ENCODE results near the gene TSPAN18.

TSPAN18 gene

GRCh38 chr11:44763121-44763820, 36.5 kb downstream of the TSPAN18 start:
- DNase-seq: no peak

DNA sequence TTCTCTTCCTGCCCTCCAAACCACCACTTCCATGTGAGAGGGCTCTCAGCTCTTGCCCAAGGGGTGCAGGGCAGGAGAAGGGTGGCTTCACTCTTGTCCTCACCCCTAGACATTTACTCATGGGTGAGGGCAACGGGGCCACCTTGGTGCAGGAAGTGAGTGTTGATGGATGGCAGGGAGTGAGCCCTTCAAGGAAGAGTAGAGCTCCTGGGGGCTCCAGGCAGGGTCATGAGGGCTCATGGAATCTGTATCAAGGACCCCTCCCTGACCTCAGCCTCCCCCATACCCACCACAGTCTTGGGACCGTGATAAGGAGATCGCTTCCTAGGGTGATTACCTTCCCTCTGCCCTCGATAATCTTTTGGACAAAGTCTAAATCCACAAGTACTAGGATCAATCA, 37.8 kb downstream of the TSPAN18 start:
- no peak for DNase-seq

GRCh38 chr11:44765026-44765595, 38.3 kb downstream of the TSPAN18 start:
- DNase-seq: no peak

GRCh38 chr11:44765676-44766075, 38.9 kb downstream of the TSPAN18 start:
- DNase-seq: no peak

DNA sequence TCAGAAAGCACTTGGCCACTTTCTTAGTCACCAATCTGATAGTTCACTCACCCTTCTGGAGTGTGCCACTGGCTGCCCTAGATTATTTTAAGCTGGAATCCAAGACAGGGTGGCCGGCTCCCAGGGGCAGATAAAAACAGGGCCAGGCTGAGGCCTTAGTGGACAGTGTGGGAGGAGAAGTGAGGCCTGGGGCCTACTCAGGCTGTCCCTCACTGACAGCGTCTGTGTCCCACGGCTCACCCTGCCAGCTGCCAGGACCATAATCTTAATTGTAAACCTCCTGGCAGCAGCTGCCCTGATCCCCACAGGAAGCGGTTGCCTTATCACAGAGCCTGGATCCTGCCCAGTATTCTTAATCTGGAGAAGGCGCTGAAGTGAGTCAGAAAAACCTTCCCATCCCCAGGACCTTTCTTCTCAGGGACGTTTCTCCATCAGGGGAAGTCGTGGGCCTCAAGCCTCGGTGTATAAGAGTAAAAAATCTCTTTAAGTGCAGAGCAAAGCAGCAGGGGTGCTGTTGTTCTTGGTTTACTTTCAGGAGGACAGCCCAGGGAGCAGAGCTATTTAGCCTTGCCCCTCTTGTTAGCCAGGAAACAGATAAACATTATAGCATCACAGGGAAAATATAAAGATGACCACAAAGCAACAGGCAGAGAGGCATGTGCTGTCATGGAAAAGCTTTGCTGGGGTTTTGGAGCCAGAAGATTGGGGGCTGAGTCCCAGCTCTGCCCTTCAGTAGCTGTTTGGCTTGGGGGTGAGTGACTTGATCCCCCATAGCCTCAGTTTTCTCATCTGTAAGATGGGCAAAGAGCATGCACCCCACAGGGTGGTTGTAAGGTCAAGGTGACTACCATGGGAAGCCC, 39.6 kb downstream of the TSPAN18 start:
- no peak for DNase-seq

DNA sequence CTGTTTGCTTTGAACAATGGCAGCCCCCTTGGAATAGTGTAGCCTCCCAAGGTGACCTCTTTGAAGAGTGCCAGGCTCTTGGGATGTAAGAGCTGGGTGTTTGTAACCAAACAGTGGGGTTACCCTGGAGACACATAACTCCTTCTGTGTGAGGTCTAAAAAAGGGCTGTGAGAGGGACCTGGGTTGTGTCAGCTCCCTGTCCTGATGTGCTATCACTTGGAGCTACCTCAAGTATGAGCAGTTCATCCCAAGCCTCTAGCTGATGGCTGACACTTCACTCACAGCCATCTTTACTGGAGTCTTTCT, 40.2 kb downstream of the TSPAN18 start:
- DNase-seq: no peak

GRCh38 chr11:44767421-44767820, 40.7 kb downstream of the TSPAN18 start:
- DNase-seq: no peak

GRCh38 chr11:44770401-44770800, 43.6 kb downstream of the TSPAN18 start:
- DNase-seq: no peak

DNA sequence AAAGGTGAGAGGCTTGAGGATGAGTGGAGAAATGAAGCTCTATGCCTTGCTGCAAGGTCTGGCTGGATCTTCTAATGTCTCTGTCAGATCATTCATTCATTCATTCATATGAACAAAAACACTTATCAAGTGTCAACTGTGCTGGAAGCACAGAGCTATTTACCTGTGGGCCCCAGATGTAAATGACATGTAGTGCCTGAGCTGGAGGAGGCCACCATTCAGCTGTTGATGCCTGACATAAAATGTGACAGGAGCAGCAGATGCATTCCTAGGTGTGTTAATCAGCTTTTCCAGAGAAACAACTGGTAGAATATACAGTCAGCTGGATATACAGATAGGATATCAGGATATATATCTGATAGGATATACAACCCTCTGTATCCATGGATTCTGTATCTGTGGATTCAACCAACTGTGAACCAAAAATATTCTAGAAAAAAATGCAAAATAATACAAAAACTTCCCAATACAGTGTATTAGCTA, 44.5 kb downstream of the TSPAN18 start:
- DNase-seq: no peak

- no peak for DNase-seq
These were observed 45.1 kb downstream of the TSPAN18 start for GRCh38 chr11:44771841-44772240.

GRCh38 chr11:44773351-44773965, 46.7 kb downstream of the TSPAN18 start:
- no peak for DNase-seq

GRCh38 chr11:44774108-44774507, 47.3 kb downstream of the TSPAN18 start:
- DNase-seq: no peak

- no peak for DNase-seq
These were observed 48.0 kb downstream of the TSPAN18 start for GRCh38 chr11:44774731-44775130.

DNA sequence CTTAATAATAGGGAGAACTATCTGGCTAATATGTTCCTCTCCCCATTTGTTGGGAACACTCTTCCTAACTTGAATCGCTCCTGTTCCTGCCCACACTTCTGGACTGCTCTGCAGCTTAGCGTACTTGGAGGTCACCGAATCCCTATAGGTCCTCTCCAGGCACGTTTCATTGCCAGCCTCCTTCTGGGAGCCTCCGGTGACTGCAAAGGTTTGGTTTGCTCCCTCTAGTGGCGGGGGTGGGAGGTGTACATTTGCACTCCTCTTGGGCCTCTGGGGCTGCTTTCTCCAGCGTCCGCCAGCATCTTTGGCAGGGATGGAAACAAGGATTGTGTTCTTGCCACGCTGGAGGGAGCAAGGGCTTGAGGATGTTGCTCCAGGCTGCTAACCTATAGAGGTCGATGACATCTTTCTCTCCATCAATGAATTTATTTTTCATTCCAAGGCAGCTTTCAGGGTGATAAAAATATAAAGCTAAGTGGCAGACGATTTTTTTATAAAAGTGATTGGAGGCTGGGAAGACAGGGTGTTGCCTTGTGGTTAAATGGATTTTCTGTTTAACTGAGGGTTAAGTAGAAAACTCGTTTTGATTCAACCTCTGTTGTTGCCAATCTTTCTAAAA, 48.7 kb downstream of the TSPAN18 start:
- peak; percentile 55 to 59 for DNase-seq

- DNase-seq: no peak
These were observed 49.3 kb downstream of the TSPAN18 start for GRCh38 chr11:44775985-44776446.

DNA sequence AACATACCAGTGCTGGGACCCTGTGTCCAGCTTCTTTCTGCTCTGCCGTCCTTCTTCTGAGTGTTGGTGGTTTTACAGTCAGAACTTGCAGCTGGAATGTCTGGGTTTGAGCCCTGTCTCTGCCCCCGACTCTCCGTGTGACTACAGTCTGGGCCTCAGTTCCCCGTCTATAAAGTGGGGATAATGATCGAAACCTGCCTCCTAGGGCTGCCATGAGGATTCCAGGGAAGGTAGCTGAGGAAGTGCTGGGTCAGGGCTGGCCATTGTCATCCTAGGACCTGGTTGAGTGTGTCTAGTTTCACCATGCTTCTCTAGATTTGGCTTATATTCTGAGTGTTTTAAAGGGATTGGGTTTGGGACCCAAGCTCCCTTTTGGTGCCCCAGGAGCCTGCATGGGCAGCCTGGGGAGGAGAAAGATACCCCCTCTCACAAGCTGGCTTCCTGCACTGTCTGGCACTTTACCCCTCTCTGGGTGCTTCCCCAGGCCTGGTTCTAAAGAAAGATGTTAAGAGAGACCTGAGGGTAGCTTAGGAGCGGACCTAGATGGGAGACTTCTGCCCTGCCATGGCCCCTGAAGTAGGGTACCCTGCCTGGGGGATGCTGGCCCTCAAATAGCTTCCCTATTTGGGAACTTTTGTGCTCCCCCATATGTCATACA, 49.9 kb downstream of the TSPAN18 start:
- DNase-seq: no peak

DNA sequence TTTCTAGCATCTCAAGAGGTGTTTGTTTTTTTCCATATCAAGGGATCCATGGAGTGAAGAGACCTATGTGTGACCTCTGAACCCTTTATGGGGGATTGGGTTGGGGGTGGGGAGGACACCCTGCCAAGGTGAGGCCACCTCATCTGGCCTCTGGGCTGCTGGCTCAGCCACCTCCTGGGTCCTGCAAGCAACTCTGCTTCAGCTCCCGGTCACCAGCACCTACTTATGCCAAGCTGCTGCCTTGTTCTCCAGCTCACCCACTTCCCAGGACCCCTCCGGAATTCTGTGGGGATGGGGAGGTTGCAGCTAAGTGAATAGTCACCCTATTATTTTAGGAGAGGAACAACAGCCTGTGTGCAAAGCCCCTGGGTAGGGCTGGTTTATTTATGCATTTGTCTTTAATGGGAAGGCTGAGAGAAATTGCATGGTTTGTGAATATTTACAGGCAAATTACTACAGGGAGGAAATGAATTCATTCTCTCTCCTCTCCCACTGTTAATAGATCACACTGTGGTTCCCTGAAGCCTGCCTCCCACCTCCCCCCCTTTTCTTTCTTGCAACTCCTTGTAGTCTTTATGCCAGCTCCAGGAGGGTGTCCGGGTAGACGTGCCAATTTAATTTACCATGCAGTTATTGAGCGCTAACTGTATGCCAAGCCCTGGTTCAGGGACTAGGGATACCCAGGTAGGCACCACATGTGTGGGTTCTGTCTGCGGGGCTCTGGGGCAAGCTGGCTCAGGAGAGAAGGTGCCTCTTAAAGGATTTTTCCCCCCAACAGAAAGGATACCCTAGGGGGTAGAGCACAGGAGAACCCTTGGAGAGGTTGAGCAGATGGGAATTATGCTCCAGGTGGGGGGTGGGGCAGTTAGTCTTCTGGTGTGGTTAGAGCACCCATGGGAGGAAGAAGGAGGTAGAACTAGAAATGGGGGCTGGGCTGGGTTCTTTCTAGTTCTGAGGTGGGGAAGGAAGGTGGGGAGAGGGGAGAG, 50.7 kb downstream of the TSPAN18 start:
- no peak for DNase-seq

DNA sequence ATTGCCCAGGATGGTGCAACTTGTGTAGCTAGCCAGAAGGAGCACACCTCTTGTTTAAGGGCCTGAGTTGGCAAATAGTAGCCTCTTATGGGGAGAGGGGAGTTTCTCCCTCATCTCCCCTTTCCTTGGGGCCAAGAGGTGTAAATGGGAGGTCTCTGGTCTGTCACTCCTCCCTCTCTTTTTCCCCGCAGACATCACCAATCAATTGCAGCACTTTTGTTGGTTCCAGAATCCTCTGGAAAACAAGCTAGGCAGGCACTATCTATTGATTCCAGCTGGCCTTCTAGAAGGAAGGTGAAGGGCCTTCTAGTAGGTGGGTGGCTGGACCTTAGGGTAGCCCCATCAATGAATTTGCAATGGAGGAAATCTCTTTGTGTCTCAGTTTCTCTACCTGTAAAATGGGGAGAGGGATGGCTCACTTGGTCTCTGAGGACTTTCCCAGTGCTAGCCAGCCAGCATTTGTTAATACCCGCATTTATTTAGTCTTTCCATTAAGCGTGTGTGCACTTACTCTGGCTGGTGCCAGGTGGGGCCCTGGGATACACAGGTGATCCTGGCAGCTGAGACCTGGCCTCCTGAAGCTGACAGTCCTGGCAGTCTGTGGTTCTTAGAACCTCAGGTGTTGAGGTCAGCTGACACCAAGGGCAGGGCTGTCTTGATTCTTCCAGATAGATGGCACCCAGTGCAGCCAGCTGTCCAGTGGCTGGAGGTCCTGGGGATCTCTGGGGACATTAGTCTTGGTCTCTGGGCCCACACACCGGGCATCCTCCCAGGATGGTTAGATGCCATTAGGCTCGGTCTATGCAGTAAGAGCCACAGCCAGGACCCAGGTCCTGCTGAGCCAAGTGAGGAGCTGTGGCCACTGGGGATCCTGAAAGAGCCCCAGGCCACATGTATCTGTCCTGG, 51.7 kb downstream of the TSPAN18 start:
- DNase-seq: no peak

DNA sequence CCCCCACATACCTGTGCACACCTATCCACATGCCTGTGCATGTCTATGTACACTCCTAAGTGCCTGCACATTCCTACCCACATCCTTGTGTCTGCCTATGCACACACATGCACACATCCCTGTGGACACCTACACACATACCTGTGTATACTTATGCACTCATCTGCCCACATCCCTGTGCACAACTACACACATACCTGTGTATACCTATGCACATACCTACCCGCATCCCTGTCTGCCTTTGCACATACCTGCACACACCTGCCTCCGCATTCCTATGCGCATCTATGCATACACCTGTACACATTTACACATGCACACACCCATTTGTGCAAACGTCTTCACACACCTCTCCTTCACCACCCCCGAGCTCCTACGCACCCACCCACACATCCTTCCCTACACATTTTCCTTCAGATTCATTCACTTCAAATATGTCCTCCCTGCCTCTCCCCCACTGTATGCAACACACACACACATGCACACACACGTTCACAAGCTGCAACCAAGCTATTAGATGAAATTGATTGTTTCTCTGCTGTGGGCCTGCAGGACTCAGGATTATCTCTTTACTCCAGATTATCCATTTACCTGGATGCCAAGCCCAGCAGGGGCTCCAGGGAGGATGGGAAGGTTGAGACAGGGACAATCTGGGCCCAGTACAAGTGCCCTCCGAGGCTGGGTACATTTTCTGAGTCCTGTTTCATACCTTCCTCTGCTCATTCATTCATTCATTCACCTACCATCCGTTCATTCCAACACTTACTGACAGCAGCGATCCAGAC, 53.2 kb downstream of the TSPAN18 start:
- no peak for DNase-seq
